Lung (tissue), 12 donors: ENCODE data around the gene OR6C76. TPM values are rescaled to one million over a fixed set of nuclear protein-coding genes. Genes with fewer than 3 reads are reported as not detected.
"Not testable (repeated sequence)": the region's sequence is repeated elsewhere in the genome, so short reads cannot be mapped to it uniquely, and the experiment has no call there.

Experiments
- ATAC-seq: fragments of 200-7000 bp; cut with Tn5 transposase; one replicate; pipeline ENCODE4 v1.9.1; 2020; ENCODE audit warnings: moderate number of reproducible peaks; ENCODE audit not compliant: insufficient read depth, low FRiP score
- DNase-seq, 3 donors: peaks; one replicate each; pipeline ENCODE4 v3.0.0-alpha.2; 2013 to 2017
- H3K27ac ChIP-seq, 2 donors: one replicate each; pipeline ENCODE4 v1.5.1; 2013; ENCODE audit warnings: mild to moderate bottlenecking in 2 of 2, moderate library complexity in 2 of 2, control low read depth in 1 of 2, inconsistent platforms in 1 of 2, low read depth in 1 of 2, low read length in 1 of 2
- H3K27me3 ChIP-seq, 3 donors: one replicate each; pipeline ENCODE4 v1.5.1; 2013; ENCODE audit warnings: low read length in 2 of 3; ENCODE audit not compliant: control insufficient read depth in 3 of 3, insufficient read depth in 3 of 3
- H3K36me3 ChIP-seq, 4 donors: one replicate each; pipeline ENCODE4 v1.5.1; 2013; ENCODE audit warnings: low read length in 4 of 4, mild to moderate bottlenecking in 1 of 4, moderate library complexity in 1 of 4; ENCODE audit not compliant: control insufficient read depth in 4 of 4, insufficient read depth in 4 of 4
- H3K4me1 ChIP-seq, 5 donors: one replicate each; pipeline ENCODE4 v1.5.1; 2013; ENCODE audit warnings: low read length in 5 of 5, mild to moderate bottlenecking in 2 of 5, moderate library complexity in 1 of 5; ENCODE audit not compliant: control insufficient read depth in 5 of 5, insufficient read depth in 5 of 5
- H3K4me3 ChIP-seq: one replicate; pipeline ENCODE4 v1.5.1; 2013; ENCODE audit warnings: mild to moderate bottlenecking, control low read depth, moderate library complexity
- H3K9ac ChIP-seq, 2 donors: one replicate each; pipeline ENCODE4 v1.5.1; 2013; ENCODE audit warnings: low read length in 2 of 2, control low read depth in 1 of 2; ENCODE audit not compliant: insufficient read depth in 1 of 2
- H3K9me3 ChIP-seq, 4 donors: one replicate each; pipeline ENCODE4 v1.5.1; 2013; ENCODE audit warnings: low read length in 3 of 4, mild to moderate bottlenecking in 1 of 4, moderate library complexity in 1 of 4; ENCODE audit not compliant: control insufficient read depth in 4 of 4, insufficient read depth in 3 of 4
- WGBS, 2 donors: extraction: QIAGEN DNeasy Blood & Tissue Kit; methylation state at CpG; one replicate each; pipeline ENCODE4 v1.1.7; 2013; 5-methylcytosine and 5-hydroxymethylcytosine counted together
- polyA plus RNA-seq, 2 donors: library from polyadenylated mRNA; stranded (reverse); fragments of 200-250 nt; gene quantifications; one replicate each; pipeline ENCODE4 v1.2.1, GENCODE V29; 2013
- total RNA-seq, 2 donors: library from RNA; depleted of rRNA in 1 of 2; stranded (reverse); fragments of >200 nt in 1 of 2; gene quantifications; one replicate each; pipeline ENCODE4 v1.2.1, GENCODE V29; 2014 to 2021
- TF ChIP-seq, protein P1 (sequence below): IDR thresholded peaks from 2 replicates; pipeline ENCODE4 v1.5.1; 2012; ENCODE audit warnings: mild to moderate bottlenecking; ENCODE audit errors: control extremely low read depth, extremely low read depth
- donor health status: control.
- donor health status: control.
- donor health status: Bipolar disorder and iron deficiency.
- donor health status: healthy.
- donor health status: DM: yes; HTN: yes; CAD: no.

OR6C76 gene
- total and polyA plus RNA-seq, 4 donors, result not detected

DNA sequence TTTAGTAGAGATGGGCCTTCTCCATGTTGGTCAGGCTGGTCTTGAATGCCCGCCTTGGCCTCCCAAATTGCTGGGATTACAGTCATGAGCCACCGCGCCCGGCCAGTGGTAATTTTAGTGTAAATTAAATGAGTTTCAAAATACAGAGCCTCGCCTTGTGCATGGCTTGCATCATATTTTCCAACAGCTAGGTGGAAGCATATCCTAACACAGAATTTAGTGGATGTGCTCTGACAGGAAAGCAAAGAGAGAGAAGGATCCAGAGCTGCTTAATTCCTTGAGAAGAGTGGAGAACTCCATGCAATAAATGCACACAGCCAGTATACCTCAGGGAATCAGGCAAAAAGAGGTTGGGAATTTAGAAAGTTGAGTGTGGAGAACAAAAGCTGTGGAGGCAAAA lies 20.3 kb downstream of the OR6C76 start:
- no peak overlapping the region for H3K4me3 ChIP-seq
- DNase-seq, result no peak
- 88 to 89% methylated on average over 5 of the region's 5 CpGs for WGBS, 2 donors

DNA sequence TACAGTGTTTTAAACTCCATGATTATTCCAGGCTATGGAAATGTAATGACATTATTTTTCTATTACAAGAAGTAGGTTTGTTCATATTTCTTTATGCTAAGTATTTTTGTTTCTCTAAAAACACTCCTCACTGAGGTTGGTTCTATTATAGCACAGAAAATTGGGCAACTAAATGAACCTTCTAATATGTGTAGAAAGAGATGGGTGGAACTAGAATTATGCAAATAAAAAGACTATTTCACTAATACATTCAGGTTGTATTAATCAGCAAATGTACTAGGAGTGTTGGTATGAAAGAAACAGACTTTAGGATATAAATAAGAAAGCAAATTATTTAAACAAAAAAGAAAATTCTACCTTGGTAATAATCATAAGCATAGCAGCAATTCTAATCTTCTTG lies 22.8 kb downstream of the OR6C76 start:
- Histone ChIP-seq H3K27ac (no peak overlapping the region), H3K27me3 (no peaks in the 10 kb centered on the region), H3K9ac (no peak overlapping the region), H3K4me3 (no peak overlapping the region), H3K4me1 (no peaks in the 10 kb centered on the region), H3K36me3 (no peaks in the 10 kb centered on the region), H3K9me3 (no peaks in the 10 kb centered on the region)
- DNase-seq (no peak), ATAC-seq (no peak)
- TF ChIP-seq, protein P1, sequence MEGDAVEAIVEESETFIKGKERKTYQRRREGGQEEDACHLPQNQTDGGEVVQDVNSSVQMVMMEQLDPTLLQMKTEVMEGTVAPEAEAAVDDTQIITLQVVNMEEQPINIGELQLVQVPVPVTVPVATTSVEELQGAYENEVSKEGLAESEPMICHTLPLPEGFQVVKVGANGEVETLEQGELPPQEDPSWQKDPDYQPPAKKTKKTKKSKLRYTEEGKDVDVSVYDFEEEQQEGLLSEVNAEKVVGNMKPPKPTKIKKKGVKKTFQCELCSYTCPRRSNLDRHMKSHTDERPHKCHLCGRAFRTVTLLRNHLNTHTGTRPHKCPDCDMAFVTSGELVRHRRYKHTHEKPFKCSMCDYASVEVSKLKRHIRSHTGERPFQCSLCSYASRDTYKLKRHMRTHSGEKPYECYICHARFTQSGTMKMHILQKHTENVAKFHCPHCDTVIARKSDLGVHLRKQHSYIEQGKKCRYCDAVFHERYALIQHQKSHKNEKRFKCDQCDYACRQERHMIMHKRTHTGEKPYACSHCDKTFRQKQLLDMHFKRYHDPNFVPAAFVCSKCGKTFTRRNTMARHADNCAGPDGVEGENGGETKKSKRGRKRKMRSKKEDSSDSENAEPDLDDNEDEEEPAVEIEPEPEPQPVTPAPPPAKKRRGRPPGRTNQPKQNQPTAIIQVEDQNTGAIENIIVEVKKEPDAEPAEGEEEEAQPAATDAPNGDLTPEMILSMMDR, result no peak

More for the DNA sequence above, 20.3 kb downstream of the OR6C76 start:
- no peak for ATAC-seq
- no peaks in the 10 kb centered on the region for H3K27me3 ChIP-seq
- TF ChIP-seq, protein P1, result no peak
- H3K27ac ChIP-seq, result no peak overlapping the region
- peaks cover 0 to 1% (median 0%) of the 10 kb centered on the region in 4 donors for H3K9me3 ChIP-seq
- H3K4me1 ChIP-seq, result no peaks in the 10 kb centered on the region
- no peaks in the 10 kb centered on the region for H3K36me3 ChIP-seq
- H3K9ac ChIP-seq, result no peak overlapping the region

DNA sequence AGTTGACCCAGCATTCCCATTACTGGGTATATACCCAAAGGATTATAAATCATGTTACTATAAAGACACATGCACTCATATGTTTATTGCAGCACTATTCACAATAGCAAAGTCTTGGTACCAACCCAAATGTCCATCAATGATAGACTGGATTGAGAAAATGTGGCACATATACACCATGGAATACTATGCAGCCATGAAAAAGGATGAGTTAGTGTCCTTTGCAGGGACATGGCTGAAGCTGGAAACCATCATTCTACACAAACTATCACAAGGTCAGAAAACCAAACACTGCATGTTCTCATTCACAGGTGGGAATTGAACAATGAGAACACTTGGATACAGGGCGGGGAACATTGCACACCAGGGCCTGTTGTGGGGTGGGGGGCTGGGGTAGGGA lies 38.9 kb downstream of the OR6C76 start:
- H3K9ac ChIP-seq, H3K4me1 ChIP-seq, H3K27me3 ChIP-seq, ATAC-seq, H3K9me3 ChIP-seq, H3K4me3 ChIP-seq, H3K27ac ChIP-seq, DNase-seq, H3K36me3 ChIP-seq: not testable (repeated sequence)
- 95 to 96% methylated on average over 1 of the region's 1 CpG for WGBS, 2 donors

DNA sequence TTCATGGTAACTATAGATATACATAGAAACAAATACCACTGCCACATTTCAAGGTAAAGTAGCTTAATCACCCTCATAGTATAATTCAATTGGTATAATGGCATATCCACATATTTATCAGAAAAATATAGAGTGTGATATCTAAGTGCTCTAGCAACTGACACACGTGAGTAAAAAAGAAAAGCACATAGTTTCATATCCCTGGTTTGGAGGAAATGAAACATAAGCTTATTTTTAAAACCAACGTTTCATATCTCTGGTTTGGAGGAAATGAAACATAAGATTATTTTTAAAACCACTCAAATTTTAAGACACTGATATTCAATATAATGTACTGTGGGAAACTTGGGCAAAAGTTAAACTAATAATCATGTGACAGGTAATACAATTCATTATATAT lies 41.8 kb downstream of the OR6C76 start:
- DNase-seq (no peak), ATAC-seq (no peak)
- Histone ChIP-seq H3K4me1 (no peaks in the 10 kb centered on the region), H3K9me3 (no peaks in the 10 kb centered on the region), H3K27ac (no peak overlapping the region), H3K36me3 (no peaks in the 10 kb centered on the region), H3K27me3 (no peaks in the 10 kb centered on the region), H3K4me3 (no peak overlapping the region), H3K9ac (no peak overlapping the region)
- WGBS, 2 donors, result 33 to 48% methylated on average over 2 of the region's 2 CpGs
- TF ChIP-seq, protein P1, result no peak
